NCI-H2196 treated with DMSO at 0.1 percent for 48 hours (cell line): ENCODE results near the gene PLEKHA7.

Experiments
- DNase-seq: peaks from one replicate; lab custom pipeline; 2025; ENCODE audit not compliant: unreplicated experiment; lab: John Stamatoyannopoulos, UW

PLEKHA7 gene

GRCh38 chr11:16815047-16815767 is 199.0 kb downstream of the PLEKHA7 start:
- peak; percentile 84 for DNase-seq

GRCh38 chr11:16814410-16815046 is 199.7 kb downstream of the PLEKHA7 start:
- no peak for DNase-seq

- DNase-seq: no peak
Observed at GRCh38 chr11:16813126-16813525, 201.1 kb downstream of the PLEKHA7 start.

GRCh38 chr11:16812274-16812673 is 201.9 kb downstream of the PLEKHA7 start:
- DNase-seq: no peak

GRCh38 chr11:16811136-16812020 is 202.8 kb downstream of the PLEKHA7 start:
- DNase-seq: no peak

- DNase-seq: peak; percentile 38
Observed at GRCh38 chr11:16809886-16810668, 204.1 kb downstream of the PLEKHA7 start.

- no peak for DNase-seq
Observed at GRCh38 chr11:16807306-16807705, 206.9 kb downstream of the PLEKHA7 start.

GRCh38 chr11:16806791-16807190 is 207.4 kb downstream of the PLEKHA7 start:
- DNase-seq: peak; percentile 55

GRCh38 chr11:16805938-16806337 is 208.3 kb downstream of the PLEKHA7 start:
- peak; percentile 19 for DNase-seq

GRCh38 chr11:16804104-16804947 is 209.9 kb downstream of the PLEKHA7 start:
- DNase-seq: peak; percentile 41

- no peak for DNase-seq
Observed at GRCh38 chr11:16801288-16801980, 212.8 kb downstream of the PLEKHA7 start.

GRCh38 chr11:16800382-16800781 is 213.8 kb downstream of the PLEKHA7 start:
- DNase-seq: no peak

GRCh38 chr11:16799890-16800289 is 214.3 kb downstream of the PLEKHA7 start:
- DNase-seq: no peak

- DNase-seq: no peak
Observed at GRCh38 chr11:16799221-16799620, 215.0 kb downstream of the PLEKHA7 start.

GRCh38 chr11:16797776-16798175 is 216.4 kb downstream of the PLEKHA7 start:
- no peak for DNase-seq

- DNase-seq: no peak
Observed at GRCh38 chr11:16796311-16796710, 217.9 kb downstream of the PLEKHA7 start.

GRCh38 chr11:16795146-16795545 is 219.1 kb downstream of the PLEKHA7 start:
- DNase-seq: no peak

GRCh38 chr11:16794047-16794818 is 220.0 kb downstream of the PLEKHA7 start:
- DNase-seq: no peak

- no peak for DNase-seq
Observed at GRCh38 chr11:16793511-16793910, 220.7 kb downstream of the PLEKHA7 start.
